ENCODE measurements around the gene PRDM15.

Gene PRDM15

GRCh38 chr21:41858466-41859296 is 20.5 kb downstream of the PRDM15 start:
- Histone ChIP-seq H3K36me3 (replicated peaks; ENCODE audit: low read depth, low read length) (no peaks in the 10 kb centered on the region), H2AFZ (ENCODE audit: low read depth, low read length) (no peak overlapping the region), H3K9me3 (ENCODE audit: insufficient read depth, low read length) (no peaks in the 10 kb centered on the region), H3K4me1 (ENCODE audit: low read length) (peaks cover 27% of the 10 kb centered on the region), H4K20me1 (ENCODE audit: insufficient read depth, low read length) (no peaks in the 10 kb centered on the region), H3K79me2 (ENCODE audit: low read length) (no peaks in the 10 kb centered on the region), H3K27ac (ENCODE audit: low read length) (no peak overlapping the region), H3K9ac (ENCODE audit: low read length) (no peak overlapping the region), H3K4me2 (ENCODE audit: low read length) (no peak overlapping the region), H3K4me3 (ENCODE audit: low read length) (no peak overlapping the region), H3K27me3 (ENCODE audit: low read depth, low read length) (no peaks in the 10 kb centered on the region)
- TF ChIP-seq, protein P1, sequence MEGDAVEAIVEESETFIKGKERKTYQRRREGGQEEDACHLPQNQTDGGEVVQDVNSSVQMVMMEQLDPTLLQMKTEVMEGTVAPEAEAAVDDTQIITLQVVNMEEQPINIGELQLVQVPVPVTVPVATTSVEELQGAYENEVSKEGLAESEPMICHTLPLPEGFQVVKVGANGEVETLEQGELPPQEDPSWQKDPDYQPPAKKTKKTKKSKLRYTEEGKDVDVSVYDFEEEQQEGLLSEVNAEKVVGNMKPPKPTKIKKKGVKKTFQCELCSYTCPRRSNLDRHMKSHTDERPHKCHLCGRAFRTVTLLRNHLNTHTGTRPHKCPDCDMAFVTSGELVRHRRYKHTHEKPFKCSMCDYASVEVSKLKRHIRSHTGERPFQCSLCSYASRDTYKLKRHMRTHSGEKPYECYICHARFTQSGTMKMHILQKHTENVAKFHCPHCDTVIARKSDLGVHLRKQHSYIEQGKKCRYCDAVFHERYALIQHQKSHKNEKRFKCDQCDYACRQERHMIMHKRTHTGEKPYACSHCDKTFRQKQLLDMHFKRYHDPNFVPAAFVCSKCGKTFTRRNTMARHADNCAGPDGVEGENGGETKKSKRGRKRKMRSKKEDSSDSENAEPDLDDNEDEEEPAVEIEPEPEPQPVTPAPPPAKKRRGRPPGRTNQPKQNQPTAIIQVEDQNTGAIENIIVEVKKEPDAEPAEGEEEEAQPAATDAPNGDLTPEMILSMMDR (IDR thresholded peaks at IDR 0.05; ENCODE audit: low read depth, low read length), result no peak
- no peak for TF ChIP-seq EZH2phosphoT487 (IDR thresholded peaks at IDR 0.05; ENCODE audit: low read depth)

DNA sequence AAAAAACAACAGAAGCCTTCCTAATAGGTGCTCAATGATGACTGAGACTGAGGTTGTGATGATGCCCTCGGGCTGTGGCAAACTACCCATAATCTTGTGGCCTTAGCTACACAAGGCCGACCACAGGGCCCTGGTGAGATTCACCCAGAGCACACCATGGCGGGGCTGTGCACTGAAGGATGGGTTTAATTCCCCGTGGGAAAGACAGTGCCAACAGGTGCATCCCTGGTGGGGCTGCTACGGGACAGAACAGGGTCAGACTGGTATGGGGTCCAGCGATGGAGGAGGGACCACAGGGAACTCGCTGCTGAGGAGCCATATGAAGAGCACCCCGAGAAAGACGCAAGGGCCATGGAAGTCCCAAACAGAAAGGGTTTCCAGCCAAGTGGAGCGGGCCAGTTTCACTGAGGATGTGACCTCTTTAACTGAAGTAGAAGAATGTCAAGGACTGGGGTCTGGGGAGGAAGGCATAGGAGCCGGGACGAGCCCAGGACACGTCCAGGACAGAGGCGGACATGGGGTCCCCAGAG is 21.3 kb downstream of the PRDM15 start:
- Histone ChIP-seq H3K4me3 (ENCODE audit: low read length) (no peak overlapping the region), H2AFZ (ENCODE audit: low read depth, low read length) (no peak overlapping the region), H3K27ac (ENCODE audit: low read length) (no peak overlapping the region), H4K20me1 (ENCODE audit: insufficient read depth, low read length) (no peaks in the 10 kb centered on the region), H3K9ac (ENCODE audit: low read length) (no peak overlapping the region), H3K9me3 (ENCODE audit: insufficient read depth, low read length) (no peaks in the 10 kb centered on the region), H3K4me1 (ENCODE audit: low read length) (peaks cover 18% of the 10 kb centered on the region), H3K79me2 (ENCODE audit: low read length) (no peaks in the 10 kb centered on the region), H3K4me2 (ENCODE audit: low read length) (no peak overlapping the region), H3K36me3 (replicated peaks; ENCODE audit: low read depth, low read length) (no peaks in the 10 kb centered on the region), H3K27me3 (ENCODE audit: low read depth, low read length) (no peaks in the 10 kb centered on the region)
- no peak for TF ChIP-seq EZH2phosphoT487 (IDR thresholded peaks at IDR 0.05; ENCODE audit: low read depth)
- TF ChIP-seq, protein P1 (IDR thresholded peaks at IDR 0.05; ENCODE audit: low read depth, low read length), result no peak

DNA sequence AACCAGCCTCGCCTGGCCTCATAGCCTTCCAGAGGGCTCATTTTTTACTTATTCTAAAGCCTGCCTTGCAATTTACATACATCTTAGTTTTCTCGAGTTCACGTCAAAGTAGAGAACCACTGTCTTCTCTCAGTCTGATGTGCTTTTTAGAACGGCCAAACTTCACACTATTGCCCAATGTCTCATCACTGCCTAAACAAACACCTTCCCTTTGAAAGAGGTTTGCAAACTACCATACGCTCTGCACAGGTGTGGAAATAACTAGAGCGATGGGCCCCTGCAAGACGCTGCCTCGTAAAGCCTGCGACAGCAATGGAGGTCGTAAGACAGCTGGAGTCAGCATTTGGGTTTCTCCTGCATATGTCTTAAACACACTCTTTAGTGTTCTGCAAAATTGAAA is 22.6 kb downstream of the PRDM15 start:
- no peak for TF ChIP-seq EZH2phosphoT487 (IDR thresholded peaks at IDR 0.05; ENCODE audit: low read depth)
- TF ChIP-seq, protein P1 (IDR thresholded peaks at IDR 0.05; ENCODE audit: low read depth, low read length), result no peak
- Histone ChIP-seq H3K27me3 (ENCODE audit: low read depth, low read length) (no peaks in the 10 kb centered on the region), H3K9ac (ENCODE audit: low read length) (no peak overlapping the region), H3K27ac (ENCODE audit: low read length) (no peak overlapping the region), H3K4me1 (ENCODE audit: low read length) (peaks cover 6% of the 10 kb centered on the region), H2AFZ (ENCODE audit: low read depth, low read length) (no peak overlapping the region), H3K79me2 (ENCODE audit: low read length) (no peaks in the 10 kb centered on the region), H3K4me3 (ENCODE audit: low read length) (no peak overlapping the region), H4K20me1 (ENCODE audit: insufficient read depth, low read length) (no peaks in the 10 kb centered on the region), H3K4me2 (ENCODE audit: low read length) (no peak overlapping the region), H3K36me3 (replicated peaks; ENCODE audit: low read depth, low read length) (no peaks in the 10 kb centered on the region), H3K9me3 (ENCODE audit: insufficient read depth, low read length) (no peaks in the 10 kb centered on the region)

DNA sequence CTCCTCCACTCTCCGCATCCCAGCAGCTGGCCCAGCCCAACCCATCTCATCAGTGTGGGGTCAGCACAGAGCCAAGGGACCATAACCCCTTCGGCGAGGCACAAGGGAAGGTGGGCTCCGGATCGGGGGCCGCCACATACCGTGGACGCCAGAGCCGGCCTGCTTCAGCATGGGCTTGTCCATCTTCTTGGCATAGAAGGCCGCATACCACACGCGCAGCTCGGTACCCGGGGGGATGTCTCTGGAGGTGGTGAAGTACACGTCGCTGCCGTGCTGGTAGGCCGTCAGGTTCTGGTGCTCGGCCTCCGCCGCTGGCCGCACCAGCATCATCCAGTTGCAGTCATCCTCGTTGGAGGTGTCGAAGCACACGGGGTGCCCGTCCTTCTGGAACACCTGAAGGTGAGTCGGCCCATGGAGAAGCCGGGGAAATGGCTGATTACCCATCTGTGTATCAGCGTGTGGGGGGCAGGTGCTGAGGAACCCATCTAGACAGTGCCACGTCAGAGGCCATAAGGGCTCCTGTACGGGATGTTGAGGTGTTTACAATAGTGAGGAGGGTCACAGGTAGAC is 24.6 kb downstream of the PRDM15 start:
- no peaks in the 10 kb centered on the region for H4K20me1 ChIP-seq (ENCODE audit: insufficient read depth, low read length)
- H3K9me3 ChIP-seq (ENCODE audit: insufficient read depth, low read length), result no peaks in the 10 kb centered on the region
- no peak overlapping the region for H3K9ac ChIP-seq (ENCODE audit: low read length)
- no peaks in the 10 kb centered on the region for H3K27me3 ChIP-seq (ENCODE audit: low read depth, low read length)
- no peak overlapping the region for H3K27ac ChIP-seq (ENCODE audit: low read length)
- H3K4me1 ChIP-seq (ENCODE audit: low read length), result no peaks in the 10 kb centered on the region
- TF ChIP-seq, protein P1 (IDR thresholded peaks at IDR 0.05; ENCODE audit: low read depth, low read length), result no peak
- TF ChIP-seq EZH2phosphoT487 (IDR thresholded peaks at IDR 0.05; ENCODE audit: low read depth), result no peak
- H3K36me3 ChIP-seq (replicated peaks; ENCODE audit: low read depth, low read length), result no peaks in the 10 kb centered on the region
- no peaks in the 10 kb centered on the region for H3K79me2 ChIP-seq (ENCODE audit: low read length)
- H2AFZ ChIP-seq (ENCODE audit: low read depth, low read length), result no peak overlapping the region
- no peak overlapping the region for H3K4me3 ChIP-seq (ENCODE audit: low read length)
- H3K4me2 ChIP-seq (ENCODE audit: low read length), result no peak overlapping the region

Measured in OCI-LY3 (cell line).